Endothelial cell of umbilical vein (primary cell): Measurements from ENCODE around the gene ACSS1. TPM values are rescaled to one million over a fixed set of nuclear protein-coding genes. Genes with fewer than 3 reads are reported as not detected.
A peak's percentile ranks its signal among the peaks of the same experiment; 100 is the strongest.

Source experiments
- BruUV-seq: library from RNA; stranded (reverse); fragments of 400-500 nt; replicated peaks from 2 replicates; lab custom pipeline; 2021; lab: Mats Ljungman, UMichigan
- CTCF ChIA-PET: fragments of 300-600, 350-600 bp; sonication (Branson Sonifier 250); formaldehyde crosslinking; loops from one replicate; lab custom pipeline; 2021; ENCODE audit warnings: antibody characterized with exemption, inconsistent platforms; lab: Charles Lee
- POLR2A ChIA-PET: fragments of 300-600, 350-600 bp; sonication (Branson Sonifier 250); formaldehyde crosslinking; loops from one replicate; lab custom pipeline; 2021; ENCODE audit warnings: antibody characterized with exemption, inconsistent platforms; lab: Charles Lee
- DNase-seq: peaks from one replicate; pipeline ENCODE4 v3.0.0-alpha.2; 2011; ENCODE audit warnings: low read depth, low spot score
- FAIRE-seq: peaks from 2 replicates; lab custom pipeline; 2011; peaks lifted over from hg19 to GRCh38; lab: Jason Lieb, UNC
- H2AFZ ChIP-seq: 2 replicates; pipeline ENCODE4 v1.6.0; 2012; ENCODE audit warnings: low read depth, low read length, control low read depth, inconsistent platforms
- H3K27ac ChIP-seq: 2 replicates; pipeline ENCODE4 v1.5.1; 2011; ENCODE audit warnings: low read depth, mild to moderate bottlenecking, control low read depth, low read length, moderate library complexity; ENCODE audit not compliant: insufficient read depth
- H3K27me3 ChIP-seq, 2 experiments: 2 replicates each; pipeline versions ENCODE4 v1.6.0 to v1.6.1; 2011; ENCODE audit warnings: low read length in 2 of 2, mixed read lengths in 1 of 2; ENCODE audit not compliant: control insufficient read depth in 2 of 2, insufficient read depth in 2 of 2
- H3K36me3 ChIP-seq, 2 experiments: 2 replicates in 1 of 2; 3 replicates in 1 of 2; pipeline ENCODE4 v1.5.1; 2011; ENCODE audit warnings: low read length in 2 of 2, mild to moderate bottlenecking in 1 of 2, moderate library complexity in 1 of 2; ENCODE audit not compliant: control insufficient read depth in 2 of 2, insufficient read depth in 2 of 2; ENCODE audit errors: extremely low read depth in 1 of 2
- H3K4me1 ChIP-seq: 3 replicates; pipeline ENCODE4 v1.5.1; 2011; ENCODE audit warnings: mild to moderate bottlenecking, low read length; ENCODE audit not compliant: control insufficient read depth, insufficient read depth; ENCODE audit errors: extremely low read depth
- H3K4me2 ChIP-seq: 2 replicates; pipeline ENCODE4 v1.6.1; 2011; ENCODE audit warnings: low read length, control low read depth, mixed read lengths; ENCODE audit not compliant: insufficient read depth
- H3K4me3 ChIP-seq, 3 experiments: fragments of 200-600 bp in 1 of 3; sonication (generic), shearing (Covaris generic) in 1 of 3; replicated peaks in 1 of 3; 2 replicates each; pipeline ENCODE4 v1.5.1; 2011 to 2016; ENCODE audit warnings: control low read depth in 3 of 3, low read length in 3 of 3, mild to moderate bottlenecking in 2 of 3, inconsistent platforms in 1 of 3, low read depth in 1 of 3, moderate library complexity in 1 of 3; ENCODE audit not compliant: insufficient read depth in 1 of 3
- H3K79me2 ChIP-seq: 2 replicates; pipeline ENCODE4 v1.6.0; 2012; ENCODE audit warnings: low read length, inconsistent platforms; ENCODE audit not compliant: control insufficient read depth, insufficient read depth
- H3K9ac ChIP-seq: replicated peaks from 2 replicates; pipeline ENCODE3; 2011; ENCODE audit warnings: low read length, control low read depth; ENCODE audit not compliant: insufficient read depth; ENCODE audit errors: extremely low read depth
- H3K9me1 ChIP-seq: replicated peaks from 3 replicates; pipeline ENCODE4 v1.6.0; 2011; ENCODE audit warnings: mild to moderate bottlenecking, low read length; ENCODE audit not compliant: control insufficient read depth, insufficient read depth; ENCODE audit errors: extremely low read depth
- H3K9me3 ChIP-seq: replicated peaks from 2 replicates; pipeline ENCODE4 v1.5.1; 2012; ENCODE audit warnings: low read length, inconsistent platforms; ENCODE audit not compliant: control insufficient read depth, insufficient read depth
- H4K20me1 ChIP-seq: replicated peaks from 2 replicates; pipeline ENCODE3; 2011; ENCODE audit warnings: mild to moderate bottlenecking, low read length; ENCODE audit not compliant: control insufficient read depth, insufficient read depth; ENCODE audit errors: extremely low read depth
- EZH2 ChIP-seq: IDR thresholded peaks from 2 replicates; pipeline ENCODE4 v1.6.1; 2012; ENCODE audit warnings: borderline replicate concordance, low read depth, mild to moderate bottlenecking, moderate library complexity, low read length, inconsistent platforms; ENCODE audit not compliant: severe bottlenecking
- FOS ChIP-seq: IDR thresholded peaks from 2 replicates; pipeline ENCODE4 v1.6.1; 2011; ENCODE audit warnings: mild to moderate bottlenecking, low read length, moderate library complexity, borderline replicate concordance; ENCODE audit not compliant: insufficient read depth
- GATA2 ChIP-seq: IDR thresholded peaks from 2 replicates; pipeline ENCODE4 v1.7.0; 2011; ENCODE audit warnings: low read depth, mild to moderate bottlenecking, moderate library complexity, mixed read lengths, low read length; ENCODE audit not compliant: insufficient read length, insufficient read depth
- JUN ChIP-seq: IDR thresholded peaks from 2 replicates; pipeline ENCODE4 v1.6.1; 2011; ENCODE audit warnings: borderline replicate concordance, low read depth; ENCODE audit not compliant: insufficient read length, insufficient read depth
- MYC ChIP-seq: IDR thresholded peaks from one replicate; pipeline ENCODE4 v1.6.1; 2011; ENCODE audit warnings: mild to moderate bottlenecking, low read depth, low read length
- POLR2A ChIP-seq: IDR thresholded peaks from 2 replicates; pipeline ENCODE4 v1.6.1; 2012; ENCODE audit warnings: low read depth, mild to moderate bottlenecking, control low read depth, low read length
- POLR2AphosphoS5 ChIP-seq: IDR thresholded peaks from 2 replicates; pipeline ENCODE4 v1.6.1; 2012; ENCODE audit warnings: low read depth, mild to moderate bottlenecking, control low read depth, low read length, moderate library complexity; ENCODE audit not compliant: insufficient read depth
- dilution Hi-C: fragments of 300-500 bp; cut with MboI; formaldehyde crosslinking; loops from one replicate; pipeline ENCODE4 v1.15.0; 2019; ENCODE audit warnings: low sequenced_read_pairs; ENCODE audit not compliant: extremely low pct_ligation_motif_present
- intact Hi-C: fragments of 100-400 bp; cut with micrococcal nuclease; formaldehyde crosslinking; loops from one replicate; pipeline ENCODE4 v1.10.0; 2022
- polyA plus RNA-seq, 4 experiments: library from polyadenylated mRNA; depleted of rRNA in 3 of 4; stranded (reverse) in 3 of 4; unstranded in 1 of 4; fragments of >200 nt; gene quantifications; 2 replicates each; pipeline versions ENCODE4 v1.2.1 to v1.2.3, GENCODE V29; 2011 to 2012; ENCODE audit warnings: missing spikeins in 1 of 4
- total RNA-seq: library from RNA; stranded (reverse); gene quantifications from 2 replicates; pipeline ENCODE4 v1.2.3, GENCODE V29; 2021
- TF ChIP-seq, protein P1 (sequence below): IDR thresholded peaks from 2 replicates; pipeline ENCODE4 v1.6.1; 2011; ENCODE audit not compliant: insufficient read depth, insufficient read length
- TF ChIP-seq, protein P2 (sequence below), 2 donors: IDR thresholded peaks; 1 replicate in 1 of 2; 2 replicates in 1 of 2; pipeline ENCODE4 v1.5.1; 2011; ENCODE audit warnings: low read length in 2 of 2, mild to moderate bottlenecking in 2 of 2, moderate library complexity in 2 of 2, control low read depth in 1 of 2, inconsistent platforms in 1 of 2, low read depth in 1 of 2; ENCODE audit not compliant: insufficient read depth in 1 of 2; ENCODE audit errors: extremely low read depth in 1 of 2

Gene ACSS1
- total and polyA plus RNA-seq, 2 donors (not counting 3 experiments of a cell fraction or from before 2014, with no cell fraction given): 6.2 to 17.9 TPM

DNA sequence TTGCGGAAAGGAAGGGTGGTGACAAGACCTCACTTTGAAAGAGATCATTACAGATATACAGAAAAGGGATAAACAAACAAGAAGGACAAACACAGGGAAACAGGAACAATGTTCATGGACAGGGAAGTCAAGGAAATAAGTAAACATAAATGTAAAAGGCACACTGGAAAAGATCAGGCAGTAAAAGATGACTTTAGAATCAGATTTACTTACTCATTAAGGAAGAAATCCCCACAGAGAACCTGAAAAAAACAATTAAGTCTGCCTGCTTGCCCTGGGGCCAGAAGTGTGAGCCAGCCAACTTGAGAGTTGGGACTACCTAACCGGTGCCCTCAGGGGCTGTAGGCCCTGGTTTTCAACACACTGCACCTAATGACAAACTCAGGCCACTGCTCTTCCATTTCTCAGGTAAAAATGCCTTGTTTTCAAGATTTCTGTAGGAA is 67.1 kb downstream of the ACSS1 start:
- Histone ChIP-seq H3K27me3 (no peaks in the 10 kb centered on the region), H3K9me3 (no peaks in the 10 kb centered on the region), H3K36me3 (no peaks in the 10 kb centered on the region), H3K79me2 (peaks cover 39% of the 10 kb centered on the region), H3K4me2 (peak overlapping the region; percentile 50), H3K9me1 (no peaks in the 10 kb centered on the region), H4K20me1 (no peaks in the 10 kb centered on the region), H3K9ac (no peak overlapping the region), H3K27ac (no peak overlapping the region), H3K4me3 (no peak overlapping the region), H2AFZ (no peak overlapping the region), H3K4me1 (peaks cover 19% of the 10 kb centered on the region)
- dilution Hi-C loops (no loop called here), intact Hi-C loops (no loop called here)
- POLR2A ChIA-PET: no interaction called here
- DNase-seq (no peak), FAIRE-seq (no peak)
- BruUV-seq: no TSS peak
- CTCF ChIA-PET: no interaction called here
- TF ChIP-seq POLR2AphosphoS5 (no peak), FOS (no peak), POLR2A (no peak), MYC (no peak), GATA2 (no peak), EZH2 (no peak)

DNA sequence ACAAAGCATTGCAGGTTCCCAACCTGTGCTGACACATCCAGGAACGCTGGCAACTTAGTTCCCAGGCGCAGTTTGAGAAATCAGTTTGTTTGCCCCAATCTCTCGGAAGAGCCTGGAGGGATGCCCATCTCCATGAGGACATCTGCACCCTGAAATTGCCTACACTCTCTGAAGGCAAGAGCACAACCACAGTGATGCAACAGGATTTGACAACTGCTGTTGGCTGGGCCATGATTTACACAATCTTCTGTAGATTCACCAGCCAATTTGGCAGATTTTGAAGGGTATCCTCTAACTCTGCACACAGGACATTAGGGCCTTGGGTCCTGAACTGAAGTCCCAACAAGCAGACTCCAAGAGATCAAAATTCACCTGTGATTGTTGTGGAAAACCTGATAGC is 68.8 kb downstream of the ACSS1 start:
- BruUV-seq: no TSS peak
- Histone ChIP-seq H3K4me2 (no peak overlapping the region), H3K4me1 (peaks cover 19% of the 10 kb centered on the region), H3K27ac (no peak overlapping the region), H3K36me3 (no peaks in the 10 kb centered on the region), H3K4me3 (no peak overlapping the region), H3K27me3 (no peaks in the 10 kb centered on the region), H3K9ac (no peak overlapping the region), H3K9me1 (no peaks in the 10 kb centered on the region), H3K9me3 (no peaks in the 10 kb centered on the region), H4K20me1 (no peaks in the 10 kb centered on the region), H2AFZ (no peak overlapping the region), H3K79me2 (peaks cover 40% of the 10 kb centered on the region)
- CTCF ChIA-PET: no interaction called here
- DNase-seq (no peak), FAIRE-seq (no peak)
- dilution Hi-C loops (no loop called here), intact Hi-C loops (no loop called here)
- POLR2A ChIA-PET: no interaction called here
- TF ChIP-seq EZH2 (no peak), GATA2 (no peak), POLR2A (no peak), MYC (no peak), POLR2AphosphoS5 (no peak), JUN (no peak), FOS (no peak)
- TF ChIP-seq, protein P1, sequence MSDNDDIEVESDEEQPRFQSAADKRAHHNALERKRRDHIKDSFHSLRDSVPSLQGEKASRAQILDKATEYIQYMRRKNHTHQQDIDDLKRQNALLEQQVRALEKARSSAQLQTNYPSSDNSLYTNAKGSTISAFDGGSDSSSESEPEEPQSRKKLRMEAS: no peak
- TF ChIP-seq, protein P2, sequence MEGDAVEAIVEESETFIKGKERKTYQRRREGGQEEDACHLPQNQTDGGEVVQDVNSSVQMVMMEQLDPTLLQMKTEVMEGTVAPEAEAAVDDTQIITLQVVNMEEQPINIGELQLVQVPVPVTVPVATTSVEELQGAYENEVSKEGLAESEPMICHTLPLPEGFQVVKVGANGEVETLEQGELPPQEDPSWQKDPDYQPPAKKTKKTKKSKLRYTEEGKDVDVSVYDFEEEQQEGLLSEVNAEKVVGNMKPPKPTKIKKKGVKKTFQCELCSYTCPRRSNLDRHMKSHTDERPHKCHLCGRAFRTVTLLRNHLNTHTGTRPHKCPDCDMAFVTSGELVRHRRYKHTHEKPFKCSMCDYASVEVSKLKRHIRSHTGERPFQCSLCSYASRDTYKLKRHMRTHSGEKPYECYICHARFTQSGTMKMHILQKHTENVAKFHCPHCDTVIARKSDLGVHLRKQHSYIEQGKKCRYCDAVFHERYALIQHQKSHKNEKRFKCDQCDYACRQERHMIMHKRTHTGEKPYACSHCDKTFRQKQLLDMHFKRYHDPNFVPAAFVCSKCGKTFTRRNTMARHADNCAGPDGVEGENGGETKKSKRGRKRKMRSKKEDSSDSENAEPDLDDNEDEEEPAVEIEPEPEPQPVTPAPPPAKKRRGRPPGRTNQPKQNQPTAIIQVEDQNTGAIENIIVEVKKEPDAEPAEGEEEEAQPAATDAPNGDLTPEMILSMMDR (IDR thresholded peaks at IDR 0.05; ENCODE audit: extremely low read depth in 1 of 2, insufficient read depth in 1 of 2, low read depth in 1 of 2, low read length in 2 of 2): no peak
